CD4-positive, alpha-beta T cell treated with Interleukin-21 for 1 hour (primary cell): ENCODE data around the gene TMED1.

Experiments used
- DNase-seq: peaks from one replicate; pipeline ENCODE4 v3.0.0-alpha.2; 2020

Gene TMED1

GRCh38 chr19:10808937-10809649 is 26.9 kb downstream of the TMED1 start:
- DNase-seq = peak; percentile 50

GRCh38 chr19:10805758-10806247 is 30.2 kb downstream of the TMED1 start:
- DNase-seq = no peak

GRCh38 chr19:10805065-10805757 is 30.8 kb downstream of the TMED1 start:
- no peak for DNase-seq

DNA sequence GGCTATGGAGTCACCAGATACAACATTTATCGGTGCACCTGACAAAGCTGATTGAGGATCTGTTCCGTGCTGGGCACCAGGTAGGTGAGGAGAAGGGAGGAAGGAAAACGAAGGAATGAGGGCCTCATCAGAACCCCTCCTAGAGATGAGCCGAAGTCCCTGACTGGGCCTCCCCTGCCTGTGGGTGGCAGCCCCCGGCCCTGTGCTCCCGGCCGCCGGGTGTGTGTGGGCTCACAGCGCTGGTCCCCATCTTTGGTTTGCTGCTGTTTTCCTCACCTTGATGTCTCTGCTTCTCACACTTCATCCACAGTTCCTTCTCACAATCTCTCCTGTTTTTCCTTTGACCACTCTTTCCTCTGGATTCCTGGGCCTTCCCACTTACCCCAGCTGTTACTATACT is 32.8 kb downstream of the TMED1 start:
- no peak for DNase-seq

- DNase-seq = no peak
These were observed 33.5 kb downstream of the TMED1 start for GRCh38 chr19:10802479-10802878.

- no peak for DNase-seq
These were observed 35.5 kb downstream of the TMED1 start for GRCh38 chr19:10800488-10800887.

DNA sequence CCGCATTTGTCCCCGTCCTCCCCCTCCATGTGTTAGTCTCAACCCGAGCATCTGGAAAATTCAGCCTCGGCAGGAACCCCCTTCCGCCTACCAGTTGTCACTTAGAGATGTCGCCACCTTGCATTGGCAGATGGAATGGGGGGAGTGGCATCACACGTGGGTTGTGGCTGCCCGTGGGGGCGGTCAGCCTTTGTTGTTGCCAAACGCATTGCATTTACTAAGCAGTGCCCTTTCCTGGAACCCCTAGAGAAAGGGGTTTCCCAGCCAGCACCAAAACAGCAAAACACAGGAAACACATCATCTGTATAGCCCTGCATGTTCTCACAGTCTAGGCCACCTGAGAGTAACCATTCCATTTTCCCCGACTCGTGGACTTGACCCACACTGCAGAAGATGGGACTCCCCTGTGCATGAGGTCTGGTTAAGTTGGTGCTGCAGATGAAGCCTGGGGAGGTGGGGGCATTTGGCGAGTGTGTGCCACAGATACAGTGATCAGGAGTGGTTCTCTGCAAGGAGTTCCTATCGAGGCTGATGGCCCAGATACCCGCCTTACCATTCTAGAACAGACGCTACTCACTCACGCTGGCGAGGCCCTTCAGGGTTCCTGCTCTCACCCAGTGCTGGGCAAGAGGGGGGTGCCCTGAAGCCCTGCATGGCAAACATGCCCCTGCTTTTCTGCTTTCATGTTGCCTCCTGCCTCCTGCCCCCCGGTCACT is 38.3 kb downstream of the TMED1 start:
- DNase-seq = peak; percentile 94

DNA sequence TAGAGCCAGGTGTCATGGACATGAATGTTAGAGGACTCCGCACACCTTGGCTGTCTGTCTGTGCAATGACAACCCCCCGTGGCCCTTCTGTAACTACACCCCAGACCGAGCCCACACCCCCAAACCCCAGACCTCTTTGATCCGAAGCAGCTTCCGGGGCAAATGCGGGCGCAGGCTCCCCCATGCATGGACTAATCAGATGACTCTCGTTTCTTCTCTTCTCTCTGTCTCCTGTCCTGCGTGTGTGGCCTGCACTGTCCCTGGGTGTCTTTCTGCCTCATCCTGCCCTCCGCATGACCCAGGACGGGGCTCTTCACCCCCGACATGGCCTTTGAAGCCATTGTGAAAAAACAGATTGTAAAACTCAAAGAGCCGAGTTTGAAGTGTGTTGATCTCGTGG is 38.9 kb downstream of the TMED1 start:
- peak; percentile 82 for DNase-seq

- no peak for DNase-seq
These were observed 39.4 kb downstream of the TMED1 start for GRCh38 chr19:10796653-10797052.

DNA sequence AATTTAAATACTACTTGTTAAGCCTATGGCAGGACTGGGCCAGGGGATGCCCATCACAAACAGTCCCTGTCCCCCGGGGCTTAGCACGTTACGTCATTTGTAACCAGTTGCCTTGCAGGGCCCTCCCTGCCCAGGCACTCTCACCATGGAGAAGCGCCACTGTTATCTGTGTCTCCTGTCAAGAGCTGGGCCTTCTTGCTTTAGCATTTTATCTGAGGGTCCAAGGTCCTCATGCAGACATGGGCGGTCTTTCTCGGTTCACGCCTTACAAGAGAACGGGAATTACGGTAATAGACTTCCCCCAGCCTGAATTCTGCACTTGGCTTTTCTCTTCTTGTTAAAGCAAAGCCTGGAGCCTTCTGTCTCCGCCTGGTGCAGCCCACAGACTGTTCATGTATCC is 46.1 kb downstream of the TMED1 start:
- no peak for DNase-seq

DNA sequence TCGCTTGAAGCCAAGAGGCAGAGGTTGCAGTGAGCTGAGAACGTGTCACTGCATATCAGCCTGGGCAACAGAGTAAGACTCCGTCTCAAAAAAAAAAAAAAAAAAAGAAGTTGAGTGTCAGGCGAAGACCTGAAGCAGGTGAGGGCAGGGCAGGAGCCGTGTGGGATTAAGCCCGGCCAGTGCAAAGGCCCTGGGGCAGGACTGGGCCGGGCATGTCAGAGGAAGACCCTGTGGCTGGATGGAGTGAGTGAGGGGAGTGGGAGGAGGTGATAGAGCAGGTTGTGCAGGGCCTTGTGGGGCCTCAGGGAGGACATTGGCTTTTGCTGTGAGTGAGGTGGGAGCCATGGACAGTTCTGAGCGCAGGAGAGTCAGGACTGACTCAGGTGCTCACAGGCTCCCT is 47.9 kb downstream of the TMED1 start:
- DNase-seq = no peak

- DNase-seq = no peak
These were observed 51.8 kb downstream of the TMED1 start for GRCh38 chr19:10784257-10784656.

DNA sequence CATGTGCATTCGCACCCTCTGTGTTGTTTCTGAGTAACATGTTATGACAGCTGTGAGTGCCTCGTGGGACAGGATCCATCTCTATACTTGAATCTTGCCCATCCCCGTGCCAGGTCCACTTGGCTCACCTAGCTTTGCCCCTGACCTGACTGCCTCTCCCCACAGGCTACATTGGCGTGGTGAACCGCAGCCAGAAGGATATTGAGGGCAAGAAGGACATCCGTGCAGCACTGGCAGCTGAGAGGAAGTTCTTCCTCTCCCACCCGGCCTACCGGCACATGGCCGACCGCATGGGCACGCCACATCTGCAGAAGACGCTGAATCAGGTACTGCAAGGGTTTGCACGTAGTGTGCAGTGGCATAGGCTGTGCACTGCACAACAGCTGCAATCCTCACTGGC is 53.2 kb downstream of the TMED1 start:
- DNase-seq = no peak
